HG02642 (cell line): Measurements from ENCODE around the gene VSIG2.
A peak's percentile ranks its signal among the peaks of the same experiment; 100 is the strongest.

Source experiments
- ATAC-seq: cut with Tn5 transposase; IDR thresholded peaks from one replicate; pipeline ENCODE4 v1.9.1; 2021; ENCODE audit warnings: mild to moderate bottlenecking; ENCODE audit not compliant: unreplicated experiment, poor library complexity

The VSIG2 gene

GRCh38 chr11:124725719-124726105 lies 26.3 kb downstream of the VSIG2 start:
- no peak for ATAC-seq

- peak; percentile 90 for ATAC-seq
Observed at GRCh38 chr11:124724979-124725718, 26.9 kb downstream of the VSIG2 start.

GRCh38 chr11:124722176-124722575 lies 29.9 kb downstream of the VSIG2 start:
- no peak for ATAC-seq

- no peak for ATAC-seq
Observed at GRCh38 chr11:124719534-124719933, 32.5 kb downstream of the VSIG2 start.

GRCh38 chr11:124718801-124719200 lies 33.3 kb downstream of the VSIG2 start:
- no peak for ATAC-seq

- ATAC-seq: peak; percentile 53
Observed at GRCh38 chr11:124717786-124718651, 34.0 kb downstream of the VSIG2 start.

GRCh38 chr11:124717421-124717785 lies 34.7 kb downstream of the VSIG2 start:
- peak; percentile 39 for ATAC-seq

- ATAC-seq: no peak
Observed at GRCh38 chr11:124716591-124716990, 35.5 kb downstream of the VSIG2 start.

GRCh38 chr11:124712392-124712791 lies 39.7 kb downstream of the VSIG2 start:
- ATAC-seq: no peak

GRCh38 chr11:124707829-124708228 lies 44.2 kb downstream of the VSIG2 start:
- no peak for ATAC-seq

- no peak for ATAC-seq
Observed at GRCh38 chr11:124700028-124700427, 52.0 kb downstream of the VSIG2 start.

GRCh38 chr11:124699547-124699946 lies 52.5 kb downstream of the VSIG2 start:
- no peak for ATAC-seq
